Measurements from ENCODE around the gene RNF212.

RNF212 gene

GRCh38 chr4:1115528-1116293, 2.3 kb upstream of the RNF212 start:
- DNase-seq, result no peak

- no peak for DNase-seq
Observed at GRCh38 chr4:1112821-1113182, 562 bp downstream of the RNF212 start.

- DNase-seq, result no peak
Observed at GRCh38 chr4:1112174-1112820, 1.1 kb downstream of the RNF212 start.

- DNase-seq, result no peak
Observed at GRCh38 chr4:1111259-1111809, 2.0 kb downstream of the RNF212 start.

GRCh38 chr4:1109898-1110506, 3.4 kb downstream of the RNF212 start:
- DNase-seq, result no peak

- no peak for DNase-seq
Observed at GRCh38 chr4:1109333-1109732, 4.0 kb downstream of the RNF212 start.

GRCh38 chr4:1105662-1106061, 7.7 kb downstream of the RNF212 start:
- DNase-seq, result no peak

- DNase-seq, result no peak
Observed at GRCh38 chr4:1105067-1105466, 8.3 kb downstream of the RNF212 start.

GRCh38 chr4:1104647-1105046, 8.7 kb downstream of the RNF212 start:
- no peak for DNase-seq

- no peak for DNase-seq
Observed at GRCh38 chr4:1099684-1100335, 13.6 kb downstream of the RNF212 start.

GRCh38 chr4:1099270-1099669, 14.1 kb downstream of the RNF212 start:
- DNase-seq, result no peak

- no peak for DNase-seq
Observed at GRCh38 chr4:1098311-1098925, 14.9 kb downstream of the RNF212 start.

- no peak for DNase-seq
Observed at GRCh38 chr4:1097553-1097952, 15.8 kb downstream of the RNF212 start.

- DNase-seq, result no peak
Observed at GRCh38 chr4:1096841-1097240, 16.5 kb downstream of the RNF212 start.

- no peak for DNase-seq
Observed at GRCh38 chr4:1094336-1094690, 19.1 kb downstream of the RNF212 start.

GRCh38 chr4:1093391-1094335, 19.7 kb downstream of the RNF212 start:
- no peak for DNase-seq

- no peak for DNase-seq
Observed at GRCh38 chr4:1092983-1093361, 20.4 kb downstream of the RNF212 start.

GRCh38 chr4:1092026-1092982, 21.1 kb downstream of the RNF212 start:
- DNase-seq, result no peak

GRCh38 chr4:1091561-1091995, 21.8 kb downstream of the RNF212 start:
- DNase-seq, result no peak
